Measurements from ENCODE around the gene CRTC1.
"Not testable (repeated sequence)": the region's sequence is repeated elsewhere in the genome, so short reads cannot be mapped to it uniquely, and the experiment has no call there.

CRTC1 gene

GRCh38 chr19:18729933-18730530, 46.6 kb downstream of the CRTC1 start:
- Mint-ChIP-seq H3K27ac (no peak overlapping the region), H3K9me3 (no peaks in the 10 kb centered on the region)

GRCh38 chr19:18730885-18731513, 47.5 kb downstream of the CRTC1 start:
- H3K4me1 Mint-ChIP-seq (ENCODE audit: low read depth) = no peaks in the 10 kb centered on the region
- no peaks in the 10 kb centered on the region for H3K9me3 Mint-ChIP-seq
- no peak overlapping the region for H3K4me3 Mint-ChIP-seq
- no peak for DNase-seq (ENCODE audit: low spot score)
- no peak overlapping the region for H3K27ac Mint-ChIP-seq
- no peaks in the 10 kb centered on the region for H3K36me3 Mint-ChIP-seq (ENCODE audit: low read depth)
- H3K27me3 Mint-ChIP-seq (ENCODE audit: low read depth) = no peaks in the 10 kb centered on the region

More at GRCh38 chr19:18729933-18730530, 46.6 kb downstream of the CRTC1 start:
- Mint-ChIP-seq H3K4me3 (no peak overlapping the region), H3K36me3 (ENCODE audit: low read depth) (no peaks in the 10 kb centered on the region), H3K27me3 (ENCODE audit: low read depth) (no peaks in the 10 kb centered on the region), H3K4me1 (ENCODE audit: low read depth) (no peaks in the 10 kb centered on the region)
- DNase-seq (ENCODE audit: low spot score) = no peak

GRCh38 chr19:18731562-18732008, 48.1 kb downstream of the CRTC1 start:
- Mint-ChIP-seq H3K4me3 (no peak overlapping the region), H3K36me3 (ENCODE audit: low read depth) (no peaks in the 10 kb centered on the region), H3K27ac (no peak overlapping the region), H3K27me3 (ENCODE audit: low read depth) (no peaks in the 10 kb centered on the region), H3K4me1 (ENCODE audit: low read depth) (no peaks in the 10 kb centered on the region), H3K9me3 (no peaks in the 10 kb centered on the region)
- DNase-seq (ENCODE audit: low spot score) = no peak

- DNase-seq (ENCODE audit: low spot score) = no peak
- Mint-ChIP-seq H3K27ac (no peak overlapping the region), H3K4me3 (no peak overlapping the region), H3K4me1 (ENCODE audit: low read depth) (no peaks in the 10 kb centered on the region), H3K36me3 (ENCODE audit: low read depth) (no peaks in the 10 kb centered on the region), H3K9me3 (no peaks in the 10 kb centered on the region), H3K27me3 (ENCODE audit: low read depth) (no peaks in the 10 kb centered on the region)
These were observed 49.7 kb downstream of the CRTC1 start for GRCh38 chr19:18733196-18733647.

- not testable (repeated sequence) for H3K27me3 Mint-ChIP-seq (ENCODE audit: low read depth); H3K9me3 Mint-ChIP-seq; H3K4me1 Mint-ChIP-seq (ENCODE audit: low read depth); H3K4me3 Mint-ChIP-seq; H3K36me3 Mint-ChIP-seq (ENCODE audit: low read depth); H3K27ac Mint-ChIP-seq; DNase-seq (ENCODE audit: low spot score)
These were observed 50.4 kb downstream of the CRTC1 start for GRCh38 chr19:18733762-18734332.

GRCh38 chr19:18735324-18735723, 51.8 kb downstream of the CRTC1 start:
- Mint-ChIP-seq H3K9me3 (no peaks in the 10 kb centered on the region), H3K36me3 (ENCODE audit: low read depth) (no peaks in the 10 kb centered on the region), H3K4me3 (no peak overlapping the region), H3K4me1 (ENCODE audit: low read depth) (no peaks in the 10 kb centered on the region), H3K27ac (no peak overlapping the region), H3K27me3 (ENCODE audit: low read depth) (no peaks in the 10 kb centered on the region)
- no peak for DNase-seq (ENCODE audit: low spot score)

GRCh38 chr19:18735752-18736151, 52.3 kb downstream of the CRTC1 start:
- H3K27ac Mint-ChIP-seq = no peak overlapping the region
- no peak overlapping the region for H3K4me3 Mint-ChIP-seq
- H3K9me3 Mint-ChIP-seq = no peaks in the 10 kb centered on the region
- no peaks in the 10 kb centered on the region for H3K27me3 Mint-ChIP-seq (ENCODE audit: low read depth)
- no peak for DNase-seq (ENCODE audit: low spot score)
- H3K36me3 Mint-ChIP-seq (ENCODE audit: low read depth) = no peaks in the 10 kb centered on the region
- no peaks in the 10 kb centered on the region for H3K4me1 Mint-ChIP-seq (ENCODE audit: low read depth)

GRCh38 chr19:18736415-18737336, 53.2 kb downstream of the CRTC1 start:
- H3K36me3 Mint-ChIP-seq (ENCODE audit: low read depth) = no peaks in the 10 kb centered on the region
- no peak for DNase-seq (ENCODE audit: low spot score)

GRCh38 chr19:18737337-18737953, 54.0 kb downstream of the CRTC1 start:
- no peak overlapping the region for H3K4me3 Mint-ChIP-seq
- no peaks in the 10 kb centered on the region for H3K4me1 Mint-ChIP-seq (ENCODE audit: low read depth)
- no peak overlapping the region for H3K27ac Mint-ChIP-seq
- H3K36me3 Mint-ChIP-seq (ENCODE audit: low read depth) = no peaks in the 10 kb centered on the region
- no peak for DNase-seq (ENCODE audit: low spot score)
- no peaks in the 10 kb centered on the region for H3K9me3 Mint-ChIP-seq
- H3K27me3 Mint-ChIP-seq (ENCODE audit: low read depth) = no peaks in the 10 kb centered on the region

More at GRCh38 chr19:18736415-18737336, 53.2 kb downstream of the CRTC1 start:
- Mint-ChIP-seq H3K27me3 (ENCODE audit: low read depth) (no peaks in the 10 kb centered on the region), H3K4me1 (ENCODE audit: low read depth) (no peaks in the 10 kb centered on the region), H3K9me3 (no peaks in the 10 kb centered on the region), H3K4me3 (no peak overlapping the region), H3K27ac (no peak overlapping the region)

GRCh38 chr19:18737954-18738351, 54.5 kb downstream of the CRTC1 start:
- Mint-ChIP-seq H3K36me3 (ENCODE audit: low read depth) (no peaks in the 10 kb centered on the region), H3K9me3 (no peaks in the 10 kb centered on the region), H3K4me3 (no peak overlapping the region), H3K4me1 (ENCODE audit: low read depth) (no peaks in the 10 kb centered on the region), H3K27me3 (ENCODE audit: low read depth) (no peaks in the 10 kb centered on the region), H3K27ac (no peak overlapping the region)
- no peak for DNase-seq (ENCODE audit: low spot score)

GRCh38 chr19:18738961-18739690, 55.6 kb downstream of the CRTC1 start:
- Mint-ChIP-seq H3K27me3 (ENCODE audit: low read depth) (no peaks in the 10 kb centered on the region), H3K36me3 (ENCODE audit: low read depth) (no peaks in the 10 kb centered on the region), H3K9me3 (no peaks in the 10 kb centered on the region), H3K27ac (no peak overlapping the region), H3K4me1 (ENCODE audit: low read depth) (no peaks in the 10 kb centered on the region), H3K4me3 (no peak overlapping the region)
- DNase-seq (ENCODE audit: low spot score) = no peak

GRCh38 chr19:18741124-18742121, 57.9 kb downstream of the CRTC1 start:
- no peak for DNase-seq (ENCODE audit: low spot score)
- Mint-ChIP-seq H3K9me3 (no peaks in the 10 kb centered on the region), H3K36me3 (ENCODE audit: low read depth) (no peaks in the 10 kb centered on the region), H3K4me3 (no peak overlapping the region), H3K27me3 (ENCODE audit: low read depth) (no peaks in the 10 kb centered on the region), H3K27ac (no peak overlapping the region), H3K4me1 (ENCODE audit: low read depth) (no peaks in the 10 kb centered on the region)
